H9 (cell line): ENCODE data around the gene FLT1. TPM values are rescaled to one million over a fixed set of nuclear protein-coding genes. Genes with fewer than 3 reads are reported as not detected.

Experiments used
- DNase-seq: peaks from one replicate; pipeline ENCODE4 v3.0.0-alpha.2; 2017
- H2AFZ ChIP-seq: one replicate; pipeline ENCODE4 v1.6.1; 2013; ENCODE audit warnings: mild to moderate bottlenecking, low read length, control low read depth, moderate library complexity
- H2AK5ac ChIP-seq: 2 replicates; pipeline ENCODE4 v1.6.1; 2013; ENCODE audit warnings: low read length, control low read depth, mixed read lengths; ENCODE audit not compliant: insufficient read length
- H2BK120ac ChIP-seq: one replicate; pipeline ENCODE4 v1.6.1; 2013; ENCODE audit warnings: low read depth, mild to moderate bottlenecking, low read length, control low read depth, inconsistent platforms; ENCODE audit not compliant: poor library complexity, severe bottlenecking
- H2BK12ac ChIP-seq: 2 replicates; pipeline ENCODE4 v1.6.1; 2013; ENCODE audit warnings: low read length, control low read depth, mixed read lengths, low read depth; ENCODE audit not compliant: insufficient read length
- H2BK15ac ChIP-seq: 2 replicates; pipeline ENCODE4 v1.6.1; 2013; ENCODE audit warnings: low read depth, low read length, control low read depth
- H2BK20ac ChIP-seq: one replicate; pipeline ENCODE4 v1.6.1; 2013; ENCODE audit warnings: low read depth, mild to moderate bottlenecking, low read length, control low read depth, inconsistent platforms; ENCODE audit not compliant: poor library complexity, severe bottlenecking
- H2BK5ac ChIP-seq: 2 replicates; pipeline ENCODE4 v1.6.1; 2013; ENCODE audit warnings: low read length, control low read depth, mixed read lengths; ENCODE audit not compliant: insufficient read length
- H3K14ac ChIP-seq: 2 replicates; pipeline ENCODE4 v1.6.1; 2013; ENCODE audit warnings: low read length, control low read depth; ENCODE audit not compliant: insufficient read depth
- H3K18ac ChIP-seq: 2 replicates; pipeline ENCODE4 v1.6.1; 2013; ENCODE audit warnings: low read depth, mild to moderate bottlenecking, mixed read lengths, low read length, control low read depth; ENCODE audit not compliant: insufficient read length
- H3K23ac ChIP-seq: 2 replicates; pipeline ENCODE4 v1.6.1; 2013; ENCODE audit warnings: low read length, control low read depth, mixed read lengths, low read depth; ENCODE audit not compliant: insufficient read length
- H3K23me2 ChIP-seq: 2 replicates; pipeline ENCODE4 v1.6.1; 2013; ENCODE audit warnings: low read depth, mild to moderate bottlenecking, mixed read lengths, low read length, control low read depth; ENCODE audit not compliant: insufficient read length, poor library complexity, severe bottlenecking
- H3K27ac ChIP-seq: 2 replicates; pipeline ENCODE4 v1.5.1; 2013; ENCODE audit warnings: low read length, control low read depth, mixed read lengths, low read depth; ENCODE audit not compliant: insufficient read length
- H3K27me3 ChIP-seq: 2 replicates; pipeline ENCODE4 v1.6.1; 2013; ENCODE audit warnings: low read length, control low read depth, inconsistent platforms; ENCODE audit not compliant: insufficient read depth
- H3K4ac ChIP-seq: 2 replicates; pipeline ENCODE4 v1.6.1; 2013; ENCODE audit warnings: low read depth, mild to moderate bottlenecking, control low read depth, inconsistent platforms, low read length, moderate library complexity
- H3K4me1 ChIP-seq: 2 replicates; pipeline ENCODE4 v1.6.1; 2013; ENCODE audit warnings: low read length, control low read depth, inconsistent platforms; ENCODE audit not compliant: insufficient read depth
- H3K4me2 ChIP-seq: 2 replicates; pipeline ENCODE4 v1.6.1; 2013; ENCODE audit warnings: low read length, control low read depth, mixed read lengths; ENCODE audit not compliant: insufficient read length, insufficient read depth
- H3K56ac ChIP-seq: 2 replicates; pipeline ENCODE4 v1.6.1; 2013; ENCODE audit warnings: low read depth, mild to moderate bottlenecking, mixed read lengths, low read length, control low read depth; ENCODE audit not compliant: insufficient read length
- H3K79me1 ChIP-seq: 2 replicates; pipeline ENCODE4 v1.6.1; 2013; ENCODE audit warnings: low read depth, mild to moderate bottlenecking, moderate library complexity, low read length, control low read depth, inconsistent platforms; ENCODE audit not compliant: insufficient read depth, poor library complexity, severe bottlenecking
- H3K79me2 ChIP-seq: 2 replicates; pipeline ENCODE4 v1.6.1; 2013; ENCODE audit warnings: low read length, control low read depth, inconsistent platforms; ENCODE audit not compliant: insufficient read depth
- H3K9ac ChIP-seq: 2 replicates; pipeline ENCODE4 v1.6.1; 2013; ENCODE audit warnings: low read length, control low read depth, mixed read lengths; ENCODE audit not compliant: insufficient read length; ENCODE audit errors: extremely low read depth
- H3K9me3 ChIP-seq: one replicate; pipeline ENCODE4 v1.6.1; 2013; ENCODE audit warnings: low read depth, low read length, inconsistent platforms; ENCODE audit not compliant: control insufficient read depth
- H3T11ph ChIP-seq: one replicate; pipeline ENCODE4 v1.6.1; 2013; ENCODE audit warnings: mild to moderate bottlenecking, low read length, control low read depth, inconsistent platforms
- H4K20me1 ChIP-seq: one replicate; pipeline ENCODE4 v1.6.1; 2013; ENCODE audit not compliant: control insufficient read depth, insufficient read length, insufficient read depth
- H4K5ac ChIP-seq: 2 replicates; pipeline ENCODE4 v1.6.1; 2013; ENCODE audit warnings: low read depth, mild to moderate bottlenecking, mixed read lengths, low read length, control low read depth; ENCODE audit not compliant: insufficient read length
- H4K8ac ChIP-seq: replicated peaks from 2 replicates; pipeline ENCODE4 v1.6.1; 2013; ENCODE audit warnings: low read length, control low read depth, mixed read lengths, low read depth; ENCODE audit not compliant: insufficient read length
- H4K91ac ChIP-seq: 2 replicates; pipeline ENCODE4 v1.6.1; 2013; ENCODE audit warnings: low read depth, mild to moderate bottlenecking, moderate library complexity, mixed read lengths, low read length, control low read depth; ENCODE audit not compliant: insufficient read length
- H3K27ac Mint-ChIP-seq, 3 experiments: 2 replicates in 2 of 3; 3 replicates in 1 of 3; pipeline ENCODE4 v1.8.0; 2020 to 2021; ENCODE audit warnings: mixed read lengths in 3 of 3, mild to moderate bottlenecking in 1 of 3, moderate library complexity in 1 of 3
- H3K27me3 Mint-ChIP-seq: 2 replicates; pipeline ENCODE4 v1.8.0; 2021; ENCODE audit warnings: low read depth, mild to moderate bottlenecking, moderate library complexity, mixed read lengths
- H3K36me3 Mint-ChIP-seq, 3 experiments: 2 replicates in 2 of 3; 3 replicates in 1 of 3; pipeline ENCODE4 v1.8.0; 2020 to 2021; ENCODE audit warnings: low read depth in 3 of 3, mixed read lengths in 3 of 3; ENCODE audit not compliant: insufficient read depth in 1 of 3
- H3K4me1 Mint-ChIP-seq, 2 experiments: 2 replicates each; pipeline ENCODE4 v1.8.0; 2020; ENCODE audit warnings: mixed read lengths in 2 of 2
- H3K4me3 Mint-ChIP-seq, 2 experiments: 2 replicates in 1 of 2; 3 replicates in 1 of 2; pipeline ENCODE4 v1.8.0; 2020 to 2021; ENCODE audit warnings: mild to moderate bottlenecking in 2 of 2, mixed read lengths in 2 of 2, moderate library complexity in 1 of 2
- H3K9me3 Mint-ChIP-seq, 2 experiments: 2 replicates in 1 of 2; 3 replicates in 1 of 2; pipeline ENCODE4 v1.8.0; 2020; ENCODE audit warnings: mild to moderate bottlenecking in 2 of 2, mixed read lengths in 2 of 2, moderate library complexity in 1 of 2
- CTCF ChIP-seq: fragments of 200-600 bp; sonication (generic); conservative IDR thresholded peaks from 3 replicates; pipeline ENCODE4 v1.8.0; 2021; ENCODE audit warnings: antibody characterized with exemption, mild to moderate bottlenecking
- WGBS: extraction: QIAGEN DNeasy Blood & Tissue Kit; methylation state at CpG from one replicate; pipeline ENCODE4 v1.1.7; 2013; ENCODE audit warnings: missing lambda C conversion rate, low lambda C conversion rate, mixed read lengths; ENCODE audit not compliant: insufficient read length; ENCODE audit errors: extremely low coverage; 5-methylcytosine and 5-hydroxymethylcytosine counted together
- total RNA-seq: library from RNA; stranded (reverse); gene quantifications from 2 replicates; pipeline ENCODE4 v1.2.1, GENCODE V29; 2021

FLT1 gene
- total RNA-seq, 1 experiment from 2014 or later = 84.1 TPM

GRCh38 chr13:28490061-28490460 lies 4.9 kb downstream of the FLT1 start:
- peaks cover 36 to 50% (median 49%) of the 10 kb centered on the region in 3 experiments for H3K36me3 Mint-ChIP-seq
- no peaks in the 10 kb centered on the region for H3K27me3 ChIP-seq
- no peak for TF ChIP-seq CTCF
- H3K4me3 Mint-ChIP-seq = peak overlapping the region in 1 of 2 experiments; percentile 53; a peak in 2 of 5 replicates
- H3K14ac ChIP-seq = no peak overlapping the region
- no peak overlapping the region for H3K56ac ChIP-seq
- no peak overlapping the region for H2BK20ac ChIP-seq
- peaks cover 12% of the 10 kb centered on the region for H3K79me1 ChIP-seq
- DNase-seq = no peak
- no peaks in the 10 kb centered on the region for H3K9me3 ChIP-seq
- no peak overlapping the region for H4K91ac ChIP-seq
- H3K23ac ChIP-seq = no peak overlapping the region
- H3K4me2 ChIP-seq = no peak overlapping the region
- no CpG with 5 or more reads among the region's 6 CpGs for WGBS
- H4K5ac ChIP-seq = no peak overlapping the region
- H3K27me3 Mint-ChIP-seq = no peaks in the 10 kb centered on the region; the same call in 1 of the 2 replicates
- no peak overlapping the region for H3K4ac ChIP-seq
- peak overlapping the region in 2 of 3 experiments; percentile 5 to 29; a peak in 4 of 7 replicates for H3K27ac Mint-ChIP-seq
- no peak overlapping the region for H2BK5ac ChIP-seq
- no peak overlapping the region for H3K27ac ChIP-seq
- H4K20me1 ChIP-seq = no peaks in the 10 kb centered on the region
- peaks cover 12% of the 10 kb centered on the region for H3K23me2 ChIP-seq
- peaks cover 64 to 71% of the 10 kb centered on the region in 2 experiments for H3K4me1 Mint-ChIP-seq
- H3K4me1 ChIP-seq = peaks cover 20% of the 10 kb centered on the region
- H4K8ac ChIP-seq = no peak overlapping the region
- H2BK120ac ChIP-seq = no peak overlapping the region
- no peak overlapping the region for H3T11ph ChIP-seq
- peaks cover 0 to 1% of the 10 kb centered on the region in 2 experiments; a peak in 1 of 5 replicates for H3K9me3 Mint-ChIP-seq
- H2BK15ac ChIP-seq = no peak overlapping the region
- peaks cover 54% of the 10 kb centered on the region; the same call in 1 of the 2 replicates for H3K79me2 ChIP-seq
- H3K9ac ChIP-seq = no peak overlapping the region
- H2BK12ac ChIP-seq = no peak overlapping the region
- no peak overlapping the region for H3K18ac ChIP-seq
- no peak overlapping the region for H2AFZ ChIP-seq
- H2AK5ac ChIP-seq = no peak overlapping the region
